ENCODE measurements around the gene NDRG4.

The NDRG4 gene, protein sequence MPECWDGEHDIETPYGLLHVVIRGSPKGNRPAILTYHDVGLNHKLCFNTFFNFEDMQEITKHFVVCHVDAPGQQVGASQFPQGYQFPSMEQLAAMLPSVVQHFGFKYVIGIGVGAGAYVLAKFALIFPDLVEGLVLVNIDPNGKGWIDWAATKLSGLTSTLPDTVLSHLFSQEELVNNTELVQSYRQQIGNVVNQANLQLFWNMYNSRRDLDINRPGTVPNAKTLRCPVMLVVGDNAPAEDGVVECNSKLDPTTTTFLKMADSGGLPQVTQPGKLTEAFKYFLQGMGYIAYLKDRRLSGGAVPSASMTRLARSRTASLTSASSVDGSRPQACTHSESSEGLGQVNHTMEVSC

DNA sequence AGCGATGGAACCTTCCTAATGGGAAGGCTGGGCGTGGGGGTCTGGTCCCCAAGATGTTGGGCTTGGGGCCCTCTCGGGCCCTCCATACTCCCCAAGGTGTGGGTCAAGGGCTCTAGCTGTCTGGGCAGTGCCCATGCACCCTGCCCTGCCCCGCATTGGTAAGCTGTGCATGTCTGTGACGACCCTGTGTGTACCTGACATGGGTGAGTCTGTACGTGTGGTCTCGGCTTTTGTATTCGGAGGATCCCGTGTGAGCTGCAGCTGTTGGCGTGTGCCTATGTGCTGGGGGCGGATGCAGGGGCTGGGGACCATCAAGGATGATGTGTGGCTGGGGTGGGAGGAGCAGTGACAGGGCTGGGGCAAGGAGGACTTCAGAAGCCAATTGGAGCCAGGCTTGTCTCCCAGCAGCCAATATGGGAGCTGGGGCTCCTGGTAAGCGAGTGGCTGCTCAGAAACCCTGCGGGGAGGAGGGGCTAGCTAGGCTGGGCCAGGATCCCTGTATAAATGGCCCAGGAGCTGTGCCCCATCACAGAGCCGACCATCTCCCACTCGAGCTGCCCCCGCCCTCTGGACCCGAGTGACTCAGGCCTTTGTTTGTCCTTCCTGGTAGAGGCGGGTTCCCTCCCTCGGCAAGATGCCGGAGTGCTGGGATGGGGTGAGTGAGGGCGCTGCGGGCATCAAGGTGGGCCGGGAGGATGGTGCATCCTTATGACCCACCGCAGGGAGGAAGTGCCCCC is at the start of gene NDRG4:
Gene NDRG4, plus strand, starts transcription at position 529 of the 737 bp plus-strand sequence. Its CDS starts 106 bp downstream, at position 635.
- no peak for DNase-seq (ENCODE audit: low spot score)

DNA sequence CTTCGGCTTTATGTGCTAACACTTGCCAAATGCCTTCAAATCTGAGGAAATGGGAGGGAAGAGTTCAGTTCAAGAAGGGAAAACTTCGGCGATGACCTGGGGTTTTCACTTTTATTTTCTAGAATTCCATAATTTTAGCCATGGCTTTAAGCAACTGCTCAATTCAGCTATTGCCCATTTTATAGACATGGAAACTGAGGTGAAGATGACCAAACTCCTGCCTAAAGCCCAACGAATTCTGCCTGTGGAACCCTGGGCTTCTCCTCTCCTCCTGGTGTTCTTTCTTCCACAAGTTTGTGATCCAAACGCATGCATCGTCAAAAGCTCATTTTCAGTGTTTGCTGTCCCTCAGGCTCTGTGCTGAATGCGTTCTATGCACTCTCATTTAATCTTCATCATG is 49.4 kb upstream of the NDRG4 start:
- no peak for DNase-seq (ENCODE audit: low spot score)

DNA sequence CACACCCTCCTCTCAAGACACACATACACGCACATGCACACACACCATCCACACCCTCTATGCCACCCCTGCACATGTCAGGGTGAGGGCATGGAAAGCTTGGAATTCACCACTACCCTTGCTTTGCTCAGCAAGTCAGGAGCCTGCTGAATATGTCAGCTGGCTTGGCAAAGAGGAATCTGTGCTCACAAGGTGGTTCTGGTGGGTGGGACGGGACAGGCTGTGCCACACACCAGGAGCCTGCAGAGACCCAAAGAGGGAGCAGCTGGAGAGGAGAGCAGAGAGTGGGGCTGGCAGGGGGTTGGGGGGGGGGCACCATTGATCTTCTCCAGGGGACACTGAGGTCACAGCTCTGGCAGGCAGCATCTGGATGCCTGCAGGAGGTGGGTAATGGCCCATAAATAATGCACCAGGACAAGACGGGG is 48.7 kb upstream of the NDRG4 start:
- no peak for DNase-seq (ENCODE audit: low spot score)

DNA sequence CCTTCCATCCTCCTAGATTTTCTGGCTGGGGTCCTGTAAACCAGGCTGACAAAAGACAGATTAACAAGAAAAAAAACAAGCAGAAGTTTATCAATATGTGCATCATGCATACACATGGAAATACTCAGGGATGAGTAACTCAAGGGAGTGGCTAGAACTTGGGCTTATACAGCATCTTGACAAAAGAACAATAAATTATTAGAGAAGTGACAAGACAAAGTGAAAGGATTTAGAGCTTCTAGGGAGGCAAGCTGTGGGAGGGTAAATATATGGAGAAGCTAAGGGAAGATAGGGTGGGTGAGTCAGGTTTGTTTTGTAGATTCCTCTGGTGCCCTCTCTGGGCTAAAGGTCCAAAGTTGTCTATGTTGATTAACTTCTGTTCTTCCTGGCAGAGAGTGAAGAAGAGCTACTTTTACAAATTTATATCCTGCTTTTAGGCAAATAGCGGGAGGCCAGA is 48.0 kb upstream of the NDRG4 start:
- peak; percentile 10 for DNase-seq (ENCODE audit: low spot score)

DNA sequence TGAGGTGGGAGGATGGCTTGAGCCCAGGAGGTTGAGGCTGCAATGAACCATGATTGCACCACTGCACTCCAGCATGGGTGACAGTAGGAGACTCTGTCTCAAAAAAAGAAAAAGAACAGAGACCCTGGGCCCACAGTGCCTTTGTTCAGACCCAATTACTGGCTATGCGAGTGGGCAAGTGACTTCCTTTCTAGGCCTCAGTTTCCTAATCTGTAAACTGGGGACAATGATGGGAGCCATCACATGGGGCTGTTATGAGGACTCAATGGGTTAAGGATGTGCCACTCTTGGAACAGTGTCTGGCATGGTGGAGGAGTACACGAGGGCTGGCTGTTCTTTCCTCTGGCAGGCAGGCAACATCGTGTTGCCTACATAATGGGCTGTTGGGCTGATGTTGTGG is 47.3 kb upstream of the NDRG4 start:
- no peak for DNase-seq (ENCODE audit: low spot score)

DNA sequence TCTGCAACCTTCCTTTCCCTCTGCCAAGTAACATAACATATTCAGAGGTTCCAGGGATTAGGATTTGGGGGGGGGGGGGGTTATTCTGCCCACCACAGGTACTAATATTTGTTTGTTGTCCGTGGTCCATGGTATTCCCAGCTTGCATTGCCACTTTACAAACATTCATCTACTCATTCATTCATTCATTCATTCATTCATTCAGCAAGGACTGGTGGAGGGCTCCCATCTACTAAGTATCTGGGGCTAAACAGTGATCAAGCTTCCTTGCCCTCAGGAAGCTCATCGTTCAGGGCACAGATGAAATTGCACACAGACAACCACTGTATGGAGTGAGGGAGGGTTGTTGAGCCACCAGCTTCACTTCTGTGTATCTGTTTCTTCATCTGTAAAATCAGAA is 45.8 kb upstream of the NDRG4 start:
- DNase-seq (ENCODE audit: low spot score), result no peak

DNA sequence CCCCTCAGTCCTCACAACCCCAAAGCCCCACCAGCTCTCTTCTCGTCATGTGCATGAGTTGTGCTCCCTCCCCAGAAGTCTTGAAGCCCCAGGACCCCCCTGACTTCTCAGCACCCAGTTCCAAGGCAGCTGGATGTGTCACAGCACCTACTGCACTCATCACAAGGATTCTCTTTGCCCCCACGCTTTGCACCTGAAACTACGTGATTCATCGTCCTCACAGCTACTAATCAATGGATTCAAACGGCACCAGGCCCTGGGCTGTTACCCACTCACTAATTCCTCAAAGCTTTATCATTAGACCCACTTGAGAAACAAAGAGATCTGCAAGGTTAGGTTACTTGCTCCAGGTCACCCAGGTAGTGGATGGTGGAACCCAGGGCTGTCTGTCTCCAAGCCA is 45.1 kb upstream of the NDRG4 start:
- no peak for DNase-seq (ENCODE audit: low spot score)

DNA sequence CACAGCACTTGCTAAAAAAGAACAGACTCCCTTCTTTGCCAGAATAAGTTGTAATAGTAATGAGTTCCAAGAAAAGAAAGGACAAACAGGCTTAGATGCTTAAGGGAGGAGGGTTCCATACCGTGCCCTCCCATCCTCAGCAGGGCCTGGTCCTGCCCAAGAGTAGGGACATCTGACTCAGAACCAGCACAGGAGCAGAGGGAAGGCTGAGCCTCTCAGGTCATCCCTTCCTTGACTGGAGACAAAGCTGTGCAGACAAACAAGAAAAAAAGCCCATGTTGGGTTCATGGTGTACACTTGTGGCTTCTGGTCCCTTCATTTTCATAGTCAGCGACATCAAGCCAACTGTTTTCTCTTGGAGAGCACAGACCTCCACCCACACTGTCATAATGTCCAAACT is 44.2 kb upstream of the NDRG4 start:
- DNase-seq (ENCODE audit: low spot score), result no peak

DNA sequence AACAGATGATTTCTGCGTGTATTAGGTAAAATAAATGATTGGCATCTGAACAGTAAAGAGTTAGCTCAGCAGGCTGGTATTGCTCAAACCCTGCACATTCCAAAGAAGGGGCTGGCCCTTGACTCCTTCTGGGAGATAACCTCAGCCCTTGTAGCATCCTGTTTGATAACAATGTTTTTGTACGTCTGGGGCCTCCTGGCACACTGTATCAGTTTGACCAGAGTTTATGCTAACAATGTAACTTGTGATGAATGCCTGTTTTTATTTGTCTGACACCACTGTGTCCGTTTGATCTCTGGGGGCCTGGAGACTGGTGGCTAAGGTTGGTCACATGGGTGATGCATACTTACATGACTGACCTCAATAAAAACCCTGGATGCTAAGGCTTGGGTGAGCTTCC is 43.8 kb upstream of the NDRG4 start:
- no peak for DNase-seq (ENCODE audit: low spot score)

DNA sequence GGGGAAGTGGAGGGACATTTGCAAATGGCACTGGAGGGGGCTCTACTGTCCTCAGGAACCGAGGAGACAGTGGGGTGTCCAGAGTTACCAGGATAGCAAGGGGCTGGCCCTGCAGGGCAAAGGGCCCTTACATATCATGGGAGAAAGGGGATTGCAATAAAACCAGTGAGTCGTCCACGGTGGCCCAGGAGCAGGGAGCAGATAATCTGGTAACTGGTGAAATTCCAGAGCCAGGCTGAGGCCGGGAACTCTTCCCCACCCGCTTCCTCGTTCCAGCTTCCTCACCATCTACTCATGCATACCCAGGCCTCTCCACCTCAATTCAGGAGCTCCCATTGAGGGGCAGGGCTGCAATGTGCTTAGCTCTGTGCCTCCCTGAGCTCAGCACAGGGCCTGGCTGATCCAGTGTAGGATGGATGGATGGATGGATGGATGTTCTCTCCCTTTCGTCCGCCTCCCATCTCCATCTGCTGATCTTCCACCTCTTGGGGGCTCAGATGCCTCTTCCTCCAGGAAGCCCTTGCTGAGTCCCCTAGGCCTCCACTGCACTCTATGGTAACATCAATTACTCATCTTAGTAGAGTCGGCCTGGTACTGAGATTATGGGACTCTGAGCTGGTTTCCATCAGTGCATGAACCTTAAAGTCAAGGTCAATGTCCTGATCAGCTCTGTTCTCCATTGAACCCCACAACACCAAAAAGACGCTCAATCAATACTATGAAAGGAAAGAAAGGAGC is 41.2 kb upstream of the NDRG4 start:
- DNase-seq (ENCODE audit: low spot score), result no peak

DNA sequence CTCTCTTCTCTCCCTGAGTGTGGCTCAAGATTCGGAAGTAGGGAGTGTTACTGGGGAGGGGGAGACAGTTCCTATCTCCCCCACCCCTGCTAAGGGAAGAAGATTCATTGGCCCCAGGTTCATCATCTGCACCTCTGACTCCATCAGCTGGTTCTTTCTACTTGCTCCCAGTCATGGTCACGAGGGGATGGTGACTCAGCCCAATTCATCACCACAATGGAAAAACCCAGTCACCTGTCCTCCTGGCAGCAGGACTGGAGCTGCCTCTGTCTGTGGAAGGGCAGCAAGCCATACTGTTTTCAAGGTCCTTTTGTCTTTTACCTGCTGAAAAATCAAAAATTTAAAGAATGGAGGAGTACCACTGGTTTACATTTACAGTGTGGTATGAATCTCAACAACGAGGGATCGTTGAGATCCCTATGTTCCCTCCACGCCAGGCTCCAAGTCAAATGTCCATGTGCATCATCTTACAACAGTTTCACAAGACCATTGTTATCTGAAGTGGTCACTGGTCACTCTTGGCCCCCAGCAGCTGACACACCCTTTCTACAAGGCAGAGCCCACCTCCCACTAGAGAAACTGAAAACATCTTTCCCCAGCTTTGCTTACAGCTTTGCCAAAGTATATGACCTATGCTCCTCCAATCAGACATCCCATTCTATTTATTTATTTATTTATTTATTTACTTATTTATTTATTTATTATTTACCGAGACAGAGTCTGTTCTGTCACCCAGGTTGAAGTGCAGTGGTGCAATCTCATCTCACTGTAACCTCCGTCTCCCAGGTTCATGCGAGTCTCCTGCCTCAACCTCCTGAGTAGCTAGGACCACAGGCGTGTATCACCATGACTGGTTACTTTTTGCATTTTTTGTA is 40.4 kb upstream of the NDRG4 start:
- no peak for DNase-seq (ENCODE audit: low spot score)

DNA sequence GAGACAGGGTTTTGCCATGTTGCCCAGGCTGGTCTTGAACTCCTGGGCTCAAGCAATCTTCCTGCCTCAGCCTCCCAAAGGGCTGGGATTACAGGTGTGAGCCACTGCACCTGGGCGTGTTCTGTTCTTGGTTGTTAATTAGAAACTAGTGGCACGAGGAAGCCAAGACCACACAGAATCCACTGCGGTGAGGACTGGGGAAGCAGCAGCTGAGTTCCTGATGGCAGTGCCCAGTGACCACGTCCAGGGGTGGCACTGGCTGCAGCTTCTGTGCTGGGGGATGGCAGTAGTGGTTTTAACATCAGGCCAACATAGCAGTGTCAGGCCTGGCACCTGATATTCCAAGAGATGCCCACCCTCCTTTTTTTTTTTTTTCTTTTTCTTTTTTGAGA is 39.7 kb upstream of the NDRG4 start:
- DNase-seq (ENCODE audit: low spot score), result no peak

DNA sequence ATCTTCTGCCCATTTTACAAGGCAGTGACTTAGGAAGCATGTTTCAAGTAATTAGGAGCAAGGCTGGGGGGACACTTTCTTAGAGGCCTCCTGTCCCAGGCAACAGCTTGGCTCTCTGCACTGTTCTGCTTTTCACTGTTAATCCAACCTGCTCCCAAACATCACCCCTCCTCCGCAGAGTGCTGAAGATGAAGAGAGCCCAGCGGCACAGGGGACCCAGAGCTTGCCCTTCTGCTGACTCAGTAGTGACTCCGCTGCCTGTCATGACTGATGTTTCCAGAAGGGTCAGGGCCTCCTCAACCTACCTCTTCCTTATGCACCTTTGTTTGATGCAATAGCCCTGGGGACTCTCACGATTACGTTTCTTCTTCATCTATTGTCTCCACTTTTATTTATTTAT is 38.9 kb upstream of the NDRG4 start:
- no peak for DNase-seq (ENCODE audit: low spot score)

DNA sequence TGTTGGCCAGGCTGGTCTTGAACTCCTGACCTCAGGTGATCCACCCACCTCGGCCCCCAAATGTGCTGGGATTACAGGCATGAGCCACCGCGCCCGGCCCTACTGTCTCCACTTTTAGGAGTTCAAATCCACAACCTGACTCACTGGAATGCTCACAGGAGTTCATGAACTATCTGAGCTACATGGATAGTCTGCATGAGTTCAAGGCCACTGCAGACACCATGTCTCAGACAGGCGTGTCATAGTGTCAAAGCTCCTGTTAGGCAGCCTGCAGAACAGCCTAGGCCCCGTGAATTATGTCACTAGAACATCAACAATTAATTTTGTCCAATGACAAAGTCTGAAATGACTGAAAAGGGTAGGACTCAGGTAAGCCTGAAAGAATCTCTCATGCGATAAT is 38.3 kb upstream of the NDRG4 start:
- DNase-seq (ENCODE audit: low spot score), result no peak

DNA sequence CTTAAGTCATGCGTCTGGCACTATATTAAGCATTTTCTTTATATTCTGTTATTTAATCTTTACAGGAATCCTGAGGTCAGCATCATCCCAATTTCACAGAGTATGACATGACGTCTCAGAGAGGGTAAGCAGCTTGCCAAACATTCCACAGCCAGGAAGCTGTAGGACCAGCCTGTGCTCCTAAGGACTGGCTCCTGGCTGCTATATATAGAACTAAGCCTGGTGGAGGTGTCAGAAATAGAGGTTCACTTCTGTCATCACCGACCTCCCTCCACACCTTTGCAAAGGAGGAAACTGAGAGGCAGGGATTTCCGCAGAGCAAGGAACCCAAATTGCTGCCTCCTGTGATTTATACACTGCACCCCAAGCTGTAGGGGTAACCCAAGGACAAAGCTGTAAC is 37.9 kb upstream of the NDRG4 start:
- DNase-seq (ENCODE audit: low spot score), result no peak

DNA sequence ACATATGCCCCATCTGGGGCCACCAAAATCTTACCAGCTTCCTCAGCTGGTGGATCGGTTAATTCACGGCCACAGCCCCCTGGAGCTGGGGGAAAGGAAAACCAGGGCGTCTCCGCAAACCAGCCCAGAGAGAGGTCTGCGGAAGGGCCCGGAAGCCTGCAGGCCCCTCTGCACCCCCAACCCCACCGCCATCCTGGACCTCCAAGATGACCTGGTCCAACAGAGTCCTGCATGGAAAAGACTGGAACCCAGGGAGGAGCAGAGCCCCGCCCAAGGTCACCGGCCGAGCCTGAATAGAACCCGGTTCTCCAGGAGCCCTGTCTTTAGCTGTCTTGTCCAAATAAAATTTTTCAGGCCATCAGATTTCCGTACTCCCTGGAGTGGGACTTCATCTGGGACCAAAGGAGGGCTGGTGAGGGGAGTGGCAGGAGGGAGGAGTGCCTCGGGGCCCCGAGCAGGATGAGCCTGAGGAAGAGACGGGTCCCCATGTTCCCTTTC is 37.4 kb upstream of the NDRG4 start:
- DNase-seq (ENCODE audit: low spot score), result no peak

DNA sequence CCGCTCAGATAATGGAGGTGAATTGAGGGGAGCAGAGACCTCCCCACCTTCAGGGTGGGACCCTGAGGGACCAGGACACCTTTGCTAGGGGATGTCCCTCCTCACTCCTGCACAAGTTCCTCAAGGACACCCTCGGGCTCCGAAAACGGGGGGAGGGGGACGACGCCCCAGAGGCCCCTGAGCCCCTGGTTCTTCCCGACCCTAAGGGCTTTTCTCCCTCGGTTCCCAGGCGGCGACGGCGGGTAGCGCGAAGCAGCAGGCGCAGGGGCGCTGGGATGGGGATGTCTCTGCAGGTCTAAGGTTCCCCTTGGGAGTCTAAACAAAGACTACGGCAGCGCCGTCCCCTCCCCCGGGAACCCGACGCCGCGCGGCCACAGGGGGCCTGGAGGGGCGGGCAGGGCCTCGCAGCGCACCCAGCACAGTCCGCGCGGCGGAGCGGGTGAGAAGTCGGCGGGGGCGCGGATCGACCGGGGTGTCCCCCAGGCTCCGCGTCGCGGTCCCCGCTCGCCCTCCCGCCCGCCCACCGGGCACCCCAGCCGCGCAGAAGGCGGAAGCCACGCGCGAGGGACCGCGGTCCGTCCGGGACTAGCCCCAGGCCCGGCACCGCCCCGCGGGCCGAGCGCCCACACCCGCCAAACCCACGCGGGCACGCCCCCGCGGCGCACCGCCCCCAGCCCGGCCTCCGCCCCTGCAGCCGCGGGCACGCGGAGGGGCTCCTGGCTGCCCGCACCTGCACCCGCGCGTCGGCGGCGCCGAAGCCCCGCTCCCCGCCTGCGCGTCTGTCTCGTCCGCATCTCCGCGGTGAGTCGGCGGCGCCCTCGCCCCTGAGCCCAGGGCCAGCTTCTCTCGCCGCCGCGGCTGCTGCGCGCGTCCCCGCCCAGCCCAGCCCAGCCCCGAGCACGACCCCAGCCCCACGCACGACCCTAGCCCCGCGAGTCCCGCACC is 36.7 kb upstream of the NDRG4 start:
- DNase-seq (ENCODE audit: low spot score), result no peak

DNA sequence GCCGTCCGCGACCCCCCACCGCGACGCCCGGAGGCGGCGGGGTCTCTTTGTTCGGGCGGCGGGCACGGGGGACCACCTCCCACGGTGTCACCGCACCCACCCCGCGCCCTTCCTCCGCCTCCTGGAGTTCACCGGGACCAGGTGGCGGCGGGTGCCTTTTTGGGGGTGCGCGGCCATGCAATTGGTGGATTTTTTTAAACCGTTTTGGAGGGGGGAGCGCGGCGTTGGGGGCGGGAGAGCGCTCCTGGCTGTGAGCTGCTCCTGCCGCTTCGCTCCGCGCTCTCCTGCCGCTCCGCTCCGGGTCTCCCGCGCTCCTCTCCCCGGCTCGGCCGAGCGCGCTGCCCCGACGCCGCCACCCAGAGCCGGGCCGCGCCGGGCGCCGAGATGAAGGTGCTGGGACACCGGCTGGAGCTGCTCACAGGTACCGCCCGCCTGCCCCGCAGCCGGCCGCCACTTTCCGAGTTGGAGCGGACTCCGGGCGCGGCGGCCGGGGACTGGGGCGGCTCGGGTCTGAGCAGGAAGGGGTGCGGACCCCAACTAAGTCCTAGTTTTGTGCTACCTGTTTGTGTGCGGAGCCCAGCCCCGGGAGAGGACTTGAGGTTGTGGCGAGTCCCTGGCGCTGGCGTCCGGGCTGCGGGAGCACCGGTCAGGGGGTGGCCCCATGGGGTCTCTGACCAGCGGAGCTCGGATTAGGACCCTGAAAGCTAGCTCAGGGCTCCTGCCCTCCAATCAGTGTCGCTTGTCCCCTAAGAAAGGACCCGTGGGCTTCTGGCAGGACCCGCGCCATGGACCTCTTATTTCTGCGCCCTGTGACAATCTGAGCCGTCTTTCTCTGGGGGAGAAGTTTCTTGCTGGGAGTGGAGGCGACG is 35.7 kb upstream of the NDRG4 start:
- no peak for DNase-seq (ENCODE audit: low spot score)

DNA sequence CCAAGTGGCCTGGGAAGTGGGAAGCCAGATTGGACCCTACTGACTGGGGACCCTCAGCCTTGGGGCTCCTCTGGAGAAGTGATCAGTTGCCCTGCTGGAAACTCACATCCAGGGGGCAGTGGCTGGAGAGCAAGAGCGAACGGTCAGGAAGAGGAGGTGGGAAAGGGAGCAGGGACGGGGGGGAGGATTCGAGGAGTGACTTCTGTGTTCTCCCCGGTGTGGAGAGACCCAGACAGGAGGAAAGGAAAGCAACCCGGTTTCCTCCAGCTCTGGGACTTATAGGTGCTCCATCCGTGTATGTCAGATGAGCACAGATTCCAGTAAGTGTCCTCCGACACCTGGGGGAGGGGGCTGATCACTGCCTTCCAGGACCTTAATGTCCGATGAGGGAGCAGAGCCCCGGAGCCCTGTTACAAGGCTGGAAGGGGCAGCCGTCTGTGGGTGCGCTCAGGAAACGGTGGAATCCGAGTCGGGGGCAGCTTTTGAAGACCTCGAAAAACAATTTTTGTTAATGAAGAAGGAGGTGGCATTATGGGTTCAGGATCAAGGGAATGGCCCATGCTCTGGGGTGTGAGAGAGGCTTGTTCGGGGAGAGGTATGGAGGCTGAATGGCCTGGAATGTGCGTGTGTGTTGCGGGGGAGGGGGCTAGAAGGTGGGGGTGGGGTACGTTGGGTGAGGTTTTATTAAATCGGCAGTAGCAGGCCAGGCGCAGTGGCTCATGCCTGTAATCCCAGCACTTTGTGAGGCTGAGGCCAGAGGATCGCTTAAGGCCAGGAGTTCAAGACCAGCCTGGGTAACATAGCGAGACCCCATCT is 34.8 kb upstream of the NDRG4 start:
- DNase-seq (ENCODE audit: low spot score), result no peak

Measured in hematopoietic multipotent progenitor cell treated with erythropoietin and hydrocortisone succinate and interleukin-3 and kit ligand, for 15 days (in vitro differentiated cells).